Cardiac septum (tissue), 1 donor: Measurements from ENCODE around the gene GRIK4. TPM values are rescaled to one million over a fixed set of nuclear protein-coding genes. Genes with fewer than 3 reads are reported as not detected.

Experiments used
- DNase-seq: peaks from one replicate; pipeline ENCODE4 v3.0.0-alpha.2; 2020; ENCODE audit warnings: low spot score
- intact Hi-C: fragments of 100-400 bp; cut with DNase I; formaldehyde crosslinking; loops from one replicate; pipeline ENCODE4 v1.14.0; 2022
- total RNA-seq: library from RNA; stranded (reverse); fragmentation: NEBNext Ultra II Directional; extraction: Animal tissue kit (Norgen Biotek cat#: 25700); gene quantifications from one replicate; pipeline ENCODE4 v1.2.1, GENCODE V29; 2021
- donor health status: DM: no; HTN: no; CAD: no.

GRIK4 gene
- total RNA-seq, 1 donor from 2014 or later: 0.40 TPM

- intact Hi-C loops: no loop called here
- DNase-seq: peak; percentile 46
Observed at GRCh38 chr11:120521176-120521575, 9.6 kb downstream of the GRIK4 start.

DNA sequence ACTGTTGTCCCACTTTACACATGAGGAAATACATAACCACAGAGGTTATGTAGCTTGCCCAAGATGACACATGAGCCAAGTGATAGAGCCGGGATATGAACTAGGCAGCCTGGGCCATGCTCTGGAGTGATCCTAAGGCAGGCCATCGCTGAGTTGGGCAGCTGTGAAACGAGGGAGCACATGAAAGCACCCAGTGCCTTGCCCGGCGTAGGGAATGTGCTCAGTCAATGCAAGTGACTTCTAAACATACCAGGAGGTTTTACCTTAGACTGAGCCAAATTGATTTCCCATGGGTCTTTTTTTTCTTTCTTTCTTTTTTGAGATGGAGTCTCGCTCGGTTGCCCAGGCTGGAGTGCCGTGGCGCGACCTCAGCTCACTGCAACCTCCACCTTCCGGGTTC lies 10.5 kb downstream of the GRIK4 start:
- no peak for DNase-seq
- intact Hi-C loops: no loop called here

GRCh38 chr11:120522736-120523135 lies 11.2 kb downstream of the GRIK4 start:
- DNase-seq: no peak
- intact Hi-C loops: no loop called here

- DNase-seq: peak; percentile 66
- intact Hi-C loops: no loop called here
Observed at GRCh38 chr11:120523196-120523595, 11.6 kb downstream of the GRIK4 start.

DNA sequence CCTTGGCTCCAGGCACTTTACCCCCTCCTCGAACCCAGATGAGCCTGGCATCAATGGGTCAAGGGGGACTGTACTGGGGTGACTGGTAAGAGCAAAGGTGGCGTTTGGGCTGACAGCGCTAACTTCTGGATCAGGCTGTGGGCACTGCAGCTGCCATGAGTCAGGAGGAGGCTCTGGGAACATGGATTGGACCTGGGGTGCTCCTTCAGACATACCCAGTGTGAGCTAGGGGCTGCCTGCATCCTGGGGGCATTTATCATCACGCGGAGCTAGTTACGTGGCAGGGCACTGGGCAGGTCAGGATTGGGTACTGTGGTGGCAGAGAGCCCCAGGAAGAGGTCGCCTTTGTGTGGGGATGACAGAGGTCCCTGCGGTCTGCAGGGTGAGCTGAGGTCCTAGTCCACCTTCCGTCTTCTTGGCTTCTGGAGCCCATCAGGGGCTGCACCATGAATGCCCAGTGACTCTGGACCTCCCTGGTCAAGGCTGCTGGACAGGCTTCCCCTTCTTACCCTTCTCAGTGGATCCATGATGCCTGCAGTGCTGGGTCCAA lies 13.1 kb downstream of the GRIK4 start:
- intact Hi-C loops: no loop called here

DNA sequence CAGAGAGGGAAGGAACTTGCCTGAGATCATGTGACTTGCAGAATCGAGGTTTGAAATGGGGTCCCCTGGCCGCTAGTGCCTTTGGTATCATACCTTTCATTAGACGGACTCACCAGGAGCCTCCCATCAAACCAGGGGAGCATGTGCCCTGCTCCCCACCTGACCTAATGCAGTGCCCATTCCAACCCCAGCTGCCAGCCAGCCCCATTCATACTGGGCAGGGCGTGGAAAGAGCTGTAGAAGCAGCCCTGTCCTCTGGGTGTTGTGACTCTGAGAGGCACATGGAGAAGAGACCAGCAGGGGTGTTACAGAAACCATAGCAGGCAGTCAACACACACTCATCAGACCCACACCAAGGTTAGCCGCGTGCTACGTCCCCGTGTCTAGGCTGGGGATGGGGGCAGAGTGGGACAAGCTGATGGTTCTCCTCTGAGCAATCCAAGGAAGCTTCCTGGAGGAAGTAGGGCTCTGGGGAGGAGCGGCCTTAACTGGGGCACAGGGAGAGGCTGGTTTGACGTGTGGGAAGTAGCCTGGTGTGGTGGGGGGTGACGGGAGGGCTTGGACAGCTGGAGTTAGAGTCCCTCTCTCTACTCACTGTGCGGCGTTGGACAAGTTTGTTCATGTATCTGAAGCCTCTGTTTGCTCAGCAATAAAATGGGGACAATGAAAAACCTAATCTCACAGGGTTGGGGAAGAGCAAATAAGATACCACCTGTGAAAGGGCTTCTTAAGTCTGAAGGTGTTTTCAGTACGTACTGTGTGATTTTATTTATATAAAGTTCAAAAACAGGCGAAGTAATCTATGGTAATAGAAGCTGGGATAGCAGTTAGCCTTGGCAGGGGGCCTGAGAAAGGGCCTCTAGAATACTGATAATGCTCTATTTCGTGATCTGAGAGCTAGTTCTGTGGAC lies 14.0 kb downstream of the GRIK4 start:
- DNase-seq: peak; percentile 60
- intact Hi-C loops: no loop called here

More for the DNA sequence above, 13.1 kb downstream of the GRIK4 start:
- DNase-seq: peak; percentile 68

DNA sequence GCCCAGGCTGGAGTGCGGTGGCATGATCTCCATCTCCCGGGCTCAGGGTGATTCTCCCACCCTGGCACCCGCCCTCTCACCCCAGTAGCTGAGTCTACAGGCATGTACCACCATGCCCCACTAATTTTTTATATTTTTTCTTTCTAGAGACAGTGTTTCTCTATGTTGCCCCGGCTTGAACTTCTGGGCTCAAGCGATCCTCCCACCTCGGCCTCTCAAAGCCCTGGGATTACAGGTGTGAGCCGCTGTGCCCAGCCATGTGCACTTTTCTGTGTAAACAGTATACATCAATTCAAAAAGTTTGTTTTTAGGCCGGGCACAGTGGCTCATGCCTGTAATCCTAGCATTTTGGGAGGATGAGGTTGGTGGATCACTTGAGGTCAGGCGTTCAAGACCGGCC lies 14.7 kb downstream of the GRIK4 start:
- intact Hi-C loops: no loop called here

GRCh38 chr11:120527111-120527761 lies 15.7 kb downstream of the GRIK4 start:
- no peak for DNase-seq
- intact Hi-C loops: no loop called here

More for the DNA sequence above, 14.7 kb downstream of the GRIK4 start:
- no peak for DNase-seq

DNA sequence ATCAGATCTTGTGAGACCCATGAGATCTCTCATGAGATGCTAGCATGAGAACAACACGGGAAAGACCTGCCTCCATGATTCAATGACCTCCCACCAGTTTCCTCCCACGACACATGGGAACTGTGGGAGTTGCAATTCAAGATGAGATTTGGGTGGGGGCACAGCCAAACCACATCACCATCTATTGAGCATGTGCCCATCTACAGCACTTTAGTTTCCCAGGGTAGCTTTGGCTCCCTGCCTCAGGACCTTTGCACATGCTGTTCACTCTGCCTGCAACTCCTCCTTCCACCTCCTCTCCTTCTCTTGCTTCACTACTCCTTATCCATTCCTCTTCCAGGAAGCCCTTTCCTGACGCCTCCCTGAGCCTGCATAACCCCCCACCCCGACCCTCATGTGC lies 17.2 kb downstream of the GRIK4 start:
- DNase-seq: no peak
- intact Hi-C loops: no loop called here

DNA sequence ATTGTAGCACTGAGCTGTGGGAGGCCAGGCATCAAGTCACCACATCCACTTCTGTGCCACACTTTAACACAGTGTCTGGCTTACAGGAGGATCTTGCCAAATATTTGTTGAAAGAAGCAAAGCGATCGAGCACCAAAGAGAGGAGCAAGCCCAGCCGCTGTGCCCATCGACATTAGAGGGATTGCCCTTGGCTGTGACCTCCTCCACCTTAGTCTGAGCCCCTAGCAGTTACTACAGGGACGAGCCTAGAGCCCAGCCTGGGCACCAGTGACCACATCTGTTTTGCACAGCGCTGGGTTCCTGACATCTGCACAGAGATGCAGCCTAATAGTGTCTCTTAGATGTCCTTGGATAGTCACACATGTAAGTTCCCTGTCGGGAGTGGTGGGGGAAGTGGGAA lies 17.7 kb downstream of the GRIK4 start:
- no peak for DNase-seq
- intact Hi-C loops: no loop called here

DNA sequence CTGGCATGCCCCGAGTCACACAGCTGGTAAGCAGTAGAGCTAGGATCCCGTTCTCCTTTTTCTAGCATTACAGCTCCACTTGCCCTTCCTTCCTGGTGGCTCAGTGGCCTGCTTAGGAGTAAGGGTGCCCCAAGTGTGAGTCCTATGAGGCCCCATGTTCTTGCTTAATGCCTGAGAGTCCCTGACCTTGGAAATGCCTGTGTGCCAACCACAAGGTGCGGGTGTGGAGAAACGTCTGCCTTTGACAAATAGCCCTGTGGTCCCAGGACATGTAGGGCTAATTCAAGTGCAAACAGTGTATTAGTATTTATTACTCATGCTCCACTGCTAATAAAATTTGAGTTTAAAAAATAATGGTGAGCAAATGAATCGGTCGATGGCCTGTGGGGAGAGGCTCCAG lies 18.4 kb downstream of the GRIK4 start:
- intact Hi-C loops: no loop called here
- DNase-seq: no peak

DNA sequence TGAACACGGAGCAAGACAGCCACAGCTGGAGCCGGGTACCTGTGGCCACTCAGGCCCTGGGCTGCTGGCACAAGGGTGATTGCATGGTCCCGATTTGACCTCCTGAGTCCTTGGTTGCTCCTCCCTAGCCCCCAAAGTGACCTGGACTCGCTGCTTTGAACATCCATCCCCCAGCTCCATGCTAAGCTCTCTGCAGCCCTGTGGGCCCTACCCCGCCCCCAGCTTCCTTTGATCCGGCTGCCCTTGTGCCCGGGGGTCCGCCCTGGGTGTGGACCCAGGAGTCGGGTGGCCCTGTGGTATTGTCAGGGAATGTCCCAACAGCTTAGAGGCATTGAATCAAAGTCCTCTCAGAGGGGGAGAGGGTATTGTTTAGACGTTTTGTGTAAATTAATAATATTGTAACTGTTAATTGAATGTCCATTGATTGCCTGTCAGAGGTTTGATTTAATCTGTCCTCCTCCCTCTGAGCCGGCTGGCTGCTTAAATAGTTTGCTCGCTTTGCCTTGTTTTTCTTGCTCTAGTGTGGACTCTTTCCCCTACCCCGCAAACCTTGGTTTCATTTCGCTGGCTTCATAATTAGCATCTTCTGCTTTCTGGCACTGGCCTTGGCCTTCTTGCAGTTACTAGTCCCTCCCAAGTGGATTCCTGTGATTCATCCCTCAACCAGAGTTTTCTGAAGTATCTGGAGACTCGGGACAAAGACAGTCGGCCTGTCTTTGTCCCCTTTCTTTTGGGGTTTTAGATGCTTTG lies 20.7 kb downstream of the GRIK4 start:
- no peak for DNase-seq

GRCh38 chr11:120532832-120533196 lies 21.3 kb downstream of the GRIK4 start:
- intact Hi-C loops: no loop called here
- DNase-seq: no peak

More for the DNA sequence above, 20.7 kb downstream of the GRIK4 start:
- intact Hi-C loops: no loop called here

GRCh38 chr11:120536091-120536796 lies 24.7 kb downstream of the GRIK4 start:
- DNase-seq: no peak
- intact Hi-C loops: no loop called here

- DNase-seq: no peak
- intact Hi-C loops: no loop called here
Observed at GRCh38 chr11:120536797-120537169, 25.2 kb downstream of the GRIK4 start.

DNA sequence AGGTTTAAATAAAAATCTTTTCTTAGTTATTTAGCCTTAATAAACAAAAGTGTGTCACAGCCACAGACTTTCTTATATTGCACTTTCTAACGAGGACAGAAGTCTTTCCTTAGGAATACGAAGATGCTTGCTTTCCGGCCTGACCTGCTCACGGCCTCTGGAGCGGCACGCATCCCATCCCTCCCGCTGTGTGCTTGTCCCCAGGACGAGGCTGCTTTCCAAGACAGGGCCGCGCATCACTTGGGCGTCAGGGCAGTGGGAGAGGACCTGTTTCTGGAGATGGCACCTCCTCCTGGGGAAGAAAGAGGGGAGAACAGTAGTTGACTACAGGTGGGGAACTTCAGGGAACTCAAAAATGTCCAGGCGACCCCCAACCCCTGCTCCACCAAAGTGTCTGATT lies 26.4 kb downstream of the GRIK4 start:
- DNase-seq: no peak
- intact Hi-C loops: no loop called here

- no peak for DNase-seq
- intact Hi-C loops: no loop called here
Observed at GRCh38 chr11:120538707-120539106, 27.2 kb downstream of the GRIK4 start.

GRCh38 chr11:120539667-120540369 lies 28.3 kb downstream of the GRIK4 start:
- intact Hi-C loops: no loop called here
- no peak for DNase-seq
